BE2C (cell line): ENCODE measurements around the gene RPL35.

Source experiments
- DNase-seq: peaks from one replicate; pipeline ENCODE4 v3.0.0-alpha.2; 2020
- H3K27me3 ChIP-seq: fragments of 250-450 bp; sonication (Bioruptor Pico); 2 replicates; pipeline ENCODE4 v1.5.1; 2020; ENCODE audit warnings: mild to moderate bottlenecking
- H3K36me3 ChIP-seq: fragments of 250-450 bp; sonication (Bioruptor Pico); 2 replicates; pipeline ENCODE4 v1.5.1; 2020; ENCODE audit warnings: mild to moderate bottlenecking
- H3K4me1 ChIP-seq: fragments of 250-450 bp; sonication (Bioruptor Pico); 2 replicates; pipeline ENCODE4 v1.5.1; 2020
- H3K4me3 ChIP-seq: 2 replicates; pipeline ENCODE4 v1.5.1; 2011; ENCODE audit warnings: low read depth, low read length
- H3K9me3 ChIP-seq: fragments of 250-450 bp; sonication (Bioruptor Pico); 2 replicates; pipeline ENCODE4 v1.5.1; 2020
- CTCF ChIP-seq: IDR thresholded peaks from 2 replicates; pipeline ENCODE4 v1.5.1; 2012; ENCODE audit warnings: mild to moderate bottlenecking, low read depth, low read length

Gene RPL35

GRCh38 chr9:124828489-124829333, 33.0 kb downstream of the RPL35 start:
- H3K4me1 ChIP-seq, result no peaks in the 10 kb centered on the region
- no peaks in the 10 kb centered on the region for H3K36me3 ChIP-seq
- no peak for TF ChIP-seq CTCF
- H3K4me3 ChIP-seq, result no peak overlapping the region
- H3K9me3 ChIP-seq, result no peaks in the 10 kb centered on the region
- no peaks in the 10 kb centered on the region for H3K27me3 ChIP-seq
- no peak for DNase-seq

- TF ChIP-seq CTCF, result no peak
- Histone ChIP-seq H3K4me1 (peaks cover 8% of the 10 kb centered on the region), H3K27me3 (no peaks in the 10 kb centered on the region), H3K4me3 (no peak overlapping the region), H3K9me3 (no peaks in the 10 kb centered on the region), H3K36me3 (no peaks in the 10 kb centered on the region)
- no peak for DNase-seq
Measured at GRCh38 chr9:124820698-124821623, 40.8 kb downstream of the RPL35 start.

GRCh38 chr9:124818431-124819281, 43.1 kb downstream of the RPL35 start:
- Histone ChIP-seq H3K4me3 (no peak overlapping the region; the same call in 1 of the 2 replicates), H3K4me1 (peaks cover 8% of the 10 kb centered on the region), H3K27me3 (no peaks in the 10 kb centered on the region), H3K9me3 (no peaks in the 10 kb centered on the region), H3K36me3 (no peaks in the 10 kb centered on the region)
- peak; percentile 75 for DNase-seq
- TF ChIP-seq CTCF, result no peak

- no peak for DNase-seq
- Histone ChIP-seq H3K36me3 (no peaks in the 10 kb centered on the region), H3K27me3 (no peaks in the 10 kb centered on the region), H3K4me3 (no peak overlapping the region), H3K9me3 (no peaks in the 10 kb centered on the region), H3K4me1 (peaks cover 6% of the 10 kb centered on the region)
- no peak for TF ChIP-seq CTCF
Measured at GRCh38 chr9:124815601-124816000, 46.2 kb downstream of the RPL35 start.

GRCh38 chr9:124814164-124814535, 47.6 kb downstream of the RPL35 start:
- no peak for TF ChIP-seq CTCF
- Histone ChIP-seq H3K4me3 (no peak overlapping the region), H3K27me3 (no peaks in the 10 kb centered on the region), H3K36me3 (no peaks in the 10 kb centered on the region), H3K9me3 (no peaks in the 10 kb centered on the region), H3K4me1 (peaks cover 4% of the 10 kb centered on the region)
- DNase-seq, result no peak
